ENCODE results near the gene RPS15.

GRCh38 chr19:1434040-1434366, 4.2 kb upstream of the RPS15 start:
- TF ChIP-seq SP1 (IDR thresholded peaks at IDR 0.05), result no peak
- TF ChIP-seq NFRKB (IDR thresholded peaks at IDR 0.05), result no peak
- TF ChIP-seq ARNT (IDR thresholded peaks at IDR 0.05), result no peak
- no peak for TF ChIP-seq PKNOX1 (IDR thresholded peaks at IDR 0.05)
- TF ChIP-seq FOXA1 (IDR thresholded peaks at IDR 0.05), result no peak
- TF ChIP-seq BHLHE40 (IDR thresholded peaks at IDR 0.05; ENCODE audit: borderline replicate concordance), result no peak
- TF ChIP-seq L3MBTL2 (conservative IDR thresholded peaks at IDR 0.05), result no peak

Data from HEK293T (cell line).